ENCODE measurements around the gene BRD3.

Gene BRD3

DNA sequence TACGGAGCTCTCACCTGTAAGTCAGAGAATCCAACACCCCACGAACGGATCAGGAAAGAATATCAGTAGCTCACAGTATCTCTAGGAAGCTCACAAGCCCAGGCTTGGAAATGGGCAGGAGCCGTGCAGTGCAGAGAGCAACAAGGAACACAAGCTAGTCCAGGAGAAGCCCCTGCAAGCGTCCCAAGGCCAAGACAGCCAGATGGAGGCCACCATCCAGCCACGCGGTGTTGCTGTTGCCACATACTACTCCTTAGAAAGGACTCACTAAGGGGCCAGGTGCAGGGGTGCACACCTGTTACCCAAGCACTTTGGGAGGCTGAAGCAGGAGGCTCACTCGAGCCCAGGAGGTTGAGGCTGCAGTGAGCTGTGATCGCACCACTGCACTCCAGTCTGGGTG lies 60.3 kb downstream of the BRD3 start:
- no peaks in the 10 kb centered on the region for H3K9me3 ChIP-seq
- no peak overlapping the region for H3K27ac ChIP-seq
- TF ChIP-seq, protein P1, sequence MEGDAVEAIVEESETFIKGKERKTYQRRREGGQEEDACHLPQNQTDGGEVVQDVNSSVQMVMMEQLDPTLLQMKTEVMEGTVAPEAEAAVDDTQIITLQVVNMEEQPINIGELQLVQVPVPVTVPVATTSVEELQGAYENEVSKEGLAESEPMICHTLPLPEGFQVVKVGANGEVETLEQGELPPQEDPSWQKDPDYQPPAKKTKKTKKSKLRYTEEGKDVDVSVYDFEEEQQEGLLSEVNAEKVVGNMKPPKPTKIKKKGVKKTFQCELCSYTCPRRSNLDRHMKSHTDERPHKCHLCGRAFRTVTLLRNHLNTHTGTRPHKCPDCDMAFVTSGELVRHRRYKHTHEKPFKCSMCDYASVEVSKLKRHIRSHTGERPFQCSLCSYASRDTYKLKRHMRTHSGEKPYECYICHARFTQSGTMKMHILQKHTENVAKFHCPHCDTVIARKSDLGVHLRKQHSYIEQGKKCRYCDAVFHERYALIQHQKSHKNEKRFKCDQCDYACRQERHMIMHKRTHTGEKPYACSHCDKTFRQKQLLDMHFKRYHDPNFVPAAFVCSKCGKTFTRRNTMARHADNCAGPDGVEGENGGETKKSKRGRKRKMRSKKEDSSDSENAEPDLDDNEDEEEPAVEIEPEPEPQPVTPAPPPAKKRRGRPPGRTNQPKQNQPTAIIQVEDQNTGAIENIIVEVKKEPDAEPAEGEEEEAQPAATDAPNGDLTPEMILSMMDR (IDR thresholded peaks at IDR 0.05): no peak
- no peak overlapping the region for H3K4me3 ChIP-seq
- intact Hi-C loops (cut with DNase I; ENCODE audit: low total_unique reads): loop anchor here (5.0 kb wide), 1 partner anchor 1875 kb away; no protein-coding TSS in a partner anchor
- no peak for DNase-seq
- H3K27me3 ChIP-seq: peaks cover 0 to 36% of the 10 kb centered on the region in 2 donors
- no peaks in the 10 kb centered on the region for H3K4me1 ChIP-seq
- H3K36me3 ChIP-seq: no peaks in the 10 kb centered on the region

DNA sequence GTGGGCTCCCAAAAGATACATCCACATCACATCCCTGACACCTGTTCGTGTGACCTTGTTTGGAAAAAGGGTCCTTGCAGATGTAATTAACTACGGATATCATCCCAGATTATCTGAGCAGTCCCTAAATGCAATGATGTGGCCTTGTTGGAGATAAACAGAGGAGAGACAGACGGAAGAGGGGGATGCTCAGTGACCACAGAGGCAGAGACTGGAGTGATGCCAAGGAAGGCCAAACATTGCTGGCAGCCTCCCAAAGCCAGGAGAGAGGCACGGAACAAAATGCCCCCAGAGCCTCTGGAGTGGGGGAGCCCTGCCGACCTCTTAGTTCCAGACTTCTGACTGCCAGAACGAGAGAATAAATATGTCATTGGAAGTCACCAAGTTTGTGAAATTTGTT lies 60.7 kb downstream of the BRD3 start:
- Histone ChIP-seq H3K4me3 (no peak overlapping the region), H3K27ac (no peak overlapping the region), H3K27me3 (peaks cover 0 to 37% of the 10 kb centered on the region in 2 donors), H3K36me3 (no peaks in the 10 kb centered on the region), H3K4me1 (no peaks in the 10 kb centered on the region), H3K9me3 (no peaks in the 10 kb centered on the region)
- intact Hi-C loops (cut with DNase I; ENCODE audit: low total_unique reads): loop anchor here (5.0 kb wide), 1 partner anchor 1875 kb away; no protein-coding TSS in a partner anchor
- TF ChIP-seq, protein P1 (IDR thresholded peaks at IDR 0.05): no peak
- DNase-seq: no peak

DNA sequence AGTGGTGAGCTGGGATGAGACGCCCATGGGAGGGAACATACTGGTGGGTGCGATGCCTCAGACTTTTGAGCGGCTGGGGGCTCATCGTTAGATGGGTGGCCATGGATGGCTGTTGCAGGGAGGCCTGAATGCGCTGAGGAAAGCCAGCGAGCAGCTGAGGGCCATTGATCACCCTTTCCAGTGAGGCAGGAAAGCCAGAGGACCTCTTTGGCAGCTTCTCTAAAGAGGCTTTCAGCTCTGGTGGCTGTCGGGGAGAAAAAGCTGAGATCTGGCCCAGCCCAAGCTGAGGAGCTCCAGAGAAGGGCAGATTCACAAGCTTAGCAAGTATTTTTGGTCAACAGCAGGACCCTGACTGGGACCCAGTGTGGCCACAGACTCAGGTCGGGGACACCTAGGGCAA lies 62.4 kb downstream of the BRD3 start:
- Histone ChIP-seq H3K9me3 (no peaks in the 10 kb centered on the region), H3K27ac (no peak overlapping the region), H3K4me1 (no peaks in the 10 kb centered on the region), H3K36me3 (no peaks in the 10 kb centered on the region), H3K27me3 (peaks cover 0 to 37% of the 10 kb centered on the region in 2 donors), H3K4me3 (no peak overlapping the region)
- intact Hi-C loops (cut with DNase I; ENCODE audit: low total_unique reads): loop anchor here (5.0 kb wide), 1 partner anchor 1873 kb away; no protein-coding TSS in a partner anchor
- no peak for DNase-seq
- TF ChIP-seq, protein P1 (IDR thresholded peaks at IDR 0.05): no peak

DNA sequence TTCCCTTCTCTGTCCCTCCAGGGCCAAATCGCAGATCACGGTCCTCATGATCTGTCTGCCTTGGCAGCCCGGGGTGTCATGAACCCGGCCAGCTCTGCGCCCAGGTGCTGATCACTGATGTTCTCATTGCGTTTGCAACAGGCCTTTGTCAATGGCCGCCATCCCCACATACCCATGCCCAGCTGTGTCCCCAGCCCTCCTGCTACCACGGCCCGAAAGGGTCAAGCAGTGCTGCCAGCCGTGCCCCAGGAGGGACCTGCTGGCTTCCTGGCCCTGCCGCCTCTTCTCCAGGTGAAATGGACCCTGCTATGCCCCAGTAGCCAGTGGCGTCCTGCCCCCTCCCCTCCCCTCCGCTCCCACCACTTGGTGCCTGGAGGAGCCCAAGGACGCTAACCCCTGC lies 62.9 kb downstream of the BRD3 start:
- intact Hi-C loops (cut with DNase I; ENCODE audit: low total_unique reads): loop anchor here (5.0 kb wide), 1 partner anchor 1873 kb away; no protein-coding TSS in a partner anchor
- Histone ChIP-seq H3K4me1 (no peaks in the 10 kb centered on the region), H3K27me3 (peaks cover 0 to 33% of the 10 kb centered on the region in 2 donors), H3K9me3 (no peaks in the 10 kb centered on the region), H3K36me3 (no peaks in the 10 kb centered on the region), H3K4me3 (no peak overlapping the region), H3K27ac (no peak overlapping the region)
- TF ChIP-seq, protein P1 (IDR thresholded peaks at IDR 0.05): no peak
- DNase-seq: no peak

DNA sequence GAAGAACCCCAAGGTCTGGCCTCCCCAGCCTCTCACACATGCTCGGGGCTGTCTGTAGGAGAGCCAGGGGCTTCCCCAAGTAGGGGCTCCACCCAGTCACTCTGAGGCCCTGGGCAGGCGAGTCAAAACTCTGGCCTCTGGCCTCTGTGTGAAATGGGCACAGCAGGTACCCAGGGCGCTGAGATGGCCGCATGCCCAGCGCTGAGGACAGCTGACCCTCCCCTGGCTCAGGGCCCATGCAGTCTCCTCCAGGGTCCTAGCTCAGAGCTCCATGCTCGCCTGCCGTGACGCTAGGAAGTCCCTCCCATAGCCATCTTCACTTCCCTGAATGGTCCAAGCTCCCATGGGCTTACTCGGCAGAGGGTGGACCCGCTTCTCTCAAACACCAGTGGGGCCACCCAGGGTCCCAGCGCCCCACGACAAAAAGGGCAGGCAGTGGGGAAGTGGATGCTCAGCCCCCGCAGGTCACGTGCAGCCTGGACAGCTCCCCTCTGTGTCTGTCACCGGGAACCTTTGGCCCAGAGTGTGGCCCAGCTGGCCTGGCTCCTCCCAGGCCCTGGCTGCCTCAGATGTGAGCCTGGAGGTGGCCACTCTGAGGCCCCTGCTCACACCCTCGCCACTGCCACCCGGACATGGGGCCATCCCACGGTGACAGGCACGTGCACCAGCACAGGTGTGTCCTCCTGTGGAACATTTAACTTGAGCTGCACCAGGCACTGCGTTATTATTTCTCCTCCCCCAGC lies 63.5 kb downstream of the BRD3 start:
- Histone ChIP-seq H3K4me3 (no peak overlapping the region), H3K4me1 (no peaks in the 10 kb centered on the region), H3K36me3 (no peaks in the 10 kb centered on the region), H3K9me3 (no peaks in the 10 kb centered on the region), H3K27me3 (peaks cover 0 to 32% of the 10 kb centered on the region in 2 donors), H3K27ac (no peak overlapping the region)
- TF ChIP-seq, protein P1 (IDR thresholded peaks at IDR 0.05): no peak
- no peak for DNase-seq
- intact Hi-C loops (cut with DNase I; ENCODE audit: low total_unique reads): no loop called here
